ENCODE measurements around the gene DAGLB.
"Not testable (repeated sequence)": the region's sequence is repeated elsewhere in the genome, so short reads cannot be mapped to it uniquely, and the experiment has no call there.

The DAGLB gene

DNA sequence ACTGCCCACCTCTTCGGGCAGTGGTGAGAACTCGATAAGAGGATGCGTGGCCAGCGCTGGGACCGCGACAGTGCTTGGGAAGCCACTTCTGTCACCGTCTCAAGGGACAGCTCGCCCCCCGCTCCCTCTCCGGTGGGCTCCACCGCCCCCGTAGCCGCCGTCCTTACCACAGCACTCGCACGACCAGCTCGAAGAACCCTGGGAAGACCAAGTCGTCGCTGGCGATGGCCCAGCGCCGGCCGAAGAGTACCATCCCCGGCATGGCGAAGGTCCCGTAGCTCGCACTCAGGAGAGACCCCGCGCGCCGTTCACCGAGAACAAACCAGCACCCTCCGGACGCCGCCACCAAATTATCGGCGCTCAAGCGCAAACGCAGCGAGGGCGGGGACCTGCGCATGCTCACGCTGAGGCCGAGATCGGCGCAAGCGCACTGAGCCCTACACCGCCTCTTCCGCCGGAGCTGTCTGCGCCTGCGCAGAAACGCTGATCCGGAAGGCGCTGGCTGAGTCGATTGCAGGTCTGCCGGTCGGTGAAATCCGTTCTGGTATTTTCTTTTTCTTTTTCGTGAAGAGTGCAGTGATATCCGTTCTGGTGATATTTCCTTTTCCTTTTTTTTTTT, at the start of gene DAGLB:
Gene DAGLB, minus strand, starts transcription at position 374 of the 619 bp plus-strand sequence. Its CDS starts 112 bp downstream, at position 262.
- DNase-seq (ENCODE audit: low read depth): peak; percentile 97

GRCh38 chr7:6497637-6497905, 49.8 kb upstream of the DAGLB start:
- DNase-seq (ENCODE audit: low read depth): no peak

- DNase-seq (ENCODE audit: low read depth): no peak
These were observed 49.3 kb upstream of the DAGLB start for GRCh38 chr7:6496842-6497636.

DNA sequence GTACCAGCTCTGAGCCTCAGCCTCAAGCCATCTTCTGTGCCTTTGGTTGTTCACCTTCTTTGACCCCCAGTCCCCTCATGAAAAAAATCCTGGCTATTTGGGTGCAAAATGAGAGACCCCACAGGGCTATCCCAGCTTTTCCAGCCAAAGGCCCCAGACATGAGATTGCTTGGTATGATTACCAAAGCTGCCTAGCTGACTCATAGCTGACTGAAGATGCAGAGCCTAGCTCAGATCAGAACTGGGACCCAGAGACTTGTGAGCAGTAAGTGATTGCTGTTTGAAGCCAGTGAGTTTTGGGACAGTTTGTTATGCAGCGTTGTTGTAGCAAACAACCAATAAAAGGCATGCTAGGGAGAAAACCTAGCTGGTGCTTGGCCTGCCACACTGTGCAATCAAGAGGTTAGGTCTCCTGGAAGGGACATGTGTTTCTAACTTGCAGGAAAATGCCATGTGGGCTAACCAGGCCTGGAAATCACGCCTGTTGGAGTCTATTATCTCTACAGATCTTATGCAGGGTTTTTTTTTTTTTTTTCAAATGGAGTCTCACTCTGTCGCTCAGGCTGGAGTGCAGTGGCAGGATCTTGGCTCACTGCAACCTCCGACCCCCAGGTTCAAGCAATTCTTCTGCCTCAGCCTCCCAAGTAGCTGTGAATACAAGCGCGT, 48.0 kb upstream of the DAGLB start:
- no peak for DNase-seq (ENCODE audit: low read depth)

DNA sequence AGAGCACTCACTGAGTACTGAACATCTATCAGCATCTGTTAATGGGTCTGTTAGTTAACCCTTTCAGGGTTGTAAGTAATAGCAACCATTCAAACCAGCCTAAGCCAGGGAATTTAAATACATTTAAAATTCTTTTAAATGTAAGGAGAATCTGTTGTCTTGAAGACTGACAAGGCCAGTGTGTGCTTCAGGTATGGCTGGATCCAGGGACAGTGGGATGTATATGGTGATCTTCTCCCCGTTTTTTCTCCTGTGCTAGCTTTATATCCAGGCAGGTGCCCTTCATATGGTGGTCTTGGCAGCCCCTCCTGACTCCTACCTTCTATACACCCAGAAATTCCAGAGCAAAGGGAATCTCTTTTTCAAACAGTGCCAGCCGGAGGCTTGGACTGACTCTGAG, 46.6 kb upstream of the DAGLB start:
- DNase-seq (ENCODE audit: low read depth): no peak

DNA sequence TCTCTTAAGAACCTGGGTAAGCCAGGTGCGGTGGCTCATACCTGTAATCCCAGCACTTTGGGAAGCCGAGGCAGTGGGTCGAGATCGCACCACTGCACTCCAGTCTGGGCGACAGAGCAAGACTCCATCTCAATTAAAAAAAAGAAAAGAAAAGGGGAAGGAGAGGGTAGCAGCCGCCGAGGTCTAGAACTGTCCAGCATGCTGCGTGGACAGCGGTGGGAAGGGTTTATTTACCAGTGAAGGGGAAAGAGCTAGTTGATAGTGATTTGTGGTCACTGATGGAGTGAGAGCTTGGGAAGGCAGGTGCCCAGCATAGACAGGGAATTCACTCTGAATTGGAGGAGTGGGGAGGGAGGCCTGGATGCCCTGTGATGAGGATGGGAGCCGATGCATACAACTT, 43.4 kb upstream of the DAGLB start:
- DNase-seq (ENCODE audit: low read depth): no peak

- no peak for DNase-seq (ENCODE audit: low read depth)
These were observed 41.9 kb upstream of the DAGLB start for GRCh38 chr7:6489612-6490011.

DNA sequence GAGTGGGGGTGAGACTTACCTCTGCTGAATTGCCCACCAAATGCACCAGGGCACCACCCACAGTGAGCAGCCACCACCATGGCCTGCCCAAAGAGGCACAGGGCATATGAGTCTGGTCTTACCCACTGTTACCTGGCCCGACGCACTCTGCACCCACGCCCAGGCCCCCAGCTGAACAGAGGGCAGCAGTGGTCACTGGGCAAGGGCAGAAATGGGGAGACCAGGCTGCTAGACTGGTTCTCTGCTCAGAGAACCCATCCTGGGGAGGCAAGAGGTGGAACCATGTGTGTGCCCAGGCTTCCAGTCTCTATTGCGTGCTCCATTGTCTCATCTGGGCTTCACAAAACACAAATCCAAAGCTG, 39.4 kb upstream of the DAGLB start:
- no peak for DNase-seq (ENCODE audit: low read depth)

- no peak for DNase-seq (ENCODE audit: low read depth)
These were observed 38.9 kb upstream of the DAGLB start for GRCh38 chr7:6486438-6487183.

DNA sequence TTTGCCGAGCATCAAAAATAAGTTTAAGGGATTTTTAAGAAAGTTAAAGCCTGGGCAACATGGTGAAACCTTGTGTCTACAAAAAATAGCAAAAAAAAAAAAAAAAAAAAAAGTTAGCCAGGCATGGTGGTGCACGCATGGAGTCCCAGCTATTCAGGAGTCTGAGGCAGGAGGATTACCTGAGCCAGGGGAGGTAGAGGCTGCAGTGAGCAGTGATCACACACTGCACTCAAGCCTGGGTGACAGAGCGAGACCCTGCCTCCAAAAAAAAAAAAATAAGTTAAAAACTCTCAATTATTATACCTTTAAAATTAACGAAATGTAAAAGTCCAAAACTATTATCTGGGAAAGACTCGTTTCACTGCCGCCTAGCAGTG, 35.0 kb upstream of the DAGLB start:
- DNase-seq (ENCODE audit: low read depth): no peak

GRCh38 chr7:6482307-6482706, 34.6 kb upstream of the DAGLB start:
- DNase-seq (ENCODE audit: low read depth): no peak

DNA sequence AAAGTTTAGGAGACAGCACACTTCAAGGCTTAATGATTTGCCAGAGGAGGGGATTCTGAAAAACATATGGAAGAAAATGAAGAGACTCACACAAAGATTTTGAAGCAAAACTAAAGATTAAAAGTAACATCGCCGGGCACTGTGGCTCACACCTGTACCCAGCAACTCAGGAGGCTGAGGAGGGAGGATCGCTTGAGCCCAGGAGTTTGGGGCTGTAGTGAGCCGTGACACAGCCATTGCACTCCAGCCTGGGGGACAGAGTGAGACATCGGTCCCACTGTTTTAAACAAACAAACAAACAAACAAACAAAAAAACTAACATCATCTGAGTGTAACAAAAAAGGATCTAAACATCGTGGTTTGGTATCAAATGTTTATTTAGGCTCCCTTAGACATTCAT, 33.7 kb upstream of the DAGLB start:
- DNase-seq (ENCODE audit: low read depth): no peak

DNA sequence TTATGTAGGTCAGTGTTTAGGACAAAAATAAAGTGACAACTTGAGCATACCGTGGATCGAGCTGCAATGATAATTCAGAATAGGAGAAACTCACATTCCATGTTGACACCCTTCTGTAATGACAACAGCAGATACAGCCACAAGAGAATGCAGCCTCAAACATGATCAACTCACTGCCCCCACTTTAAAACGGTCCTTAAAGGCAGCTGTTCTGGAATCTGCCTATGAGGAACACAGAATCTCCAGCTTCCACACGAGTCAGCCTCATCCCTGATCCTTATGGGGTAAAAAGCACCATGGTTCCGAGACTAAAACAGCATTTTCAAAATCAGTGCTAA, 32.5 kb upstream of the DAGLB start:
- no peak for DNase-seq (ENCODE audit: low read depth)

GRCh38 chr7:6479067-6479466, 31.3 kb upstream of the DAGLB start:
- no peak for DNase-seq (ENCODE audit: low read depth)

GRCh38 chr7:6478186-6478585, 30.4 kb upstream of the DAGLB start:
- no peak for DNase-seq (ENCODE audit: low read depth)

GRCh38 chr7:6477318-6477660, 29.5 kb upstream of the DAGLB start:
- no peak for DNase-seq (ENCODE audit: low read depth)

DNA sequence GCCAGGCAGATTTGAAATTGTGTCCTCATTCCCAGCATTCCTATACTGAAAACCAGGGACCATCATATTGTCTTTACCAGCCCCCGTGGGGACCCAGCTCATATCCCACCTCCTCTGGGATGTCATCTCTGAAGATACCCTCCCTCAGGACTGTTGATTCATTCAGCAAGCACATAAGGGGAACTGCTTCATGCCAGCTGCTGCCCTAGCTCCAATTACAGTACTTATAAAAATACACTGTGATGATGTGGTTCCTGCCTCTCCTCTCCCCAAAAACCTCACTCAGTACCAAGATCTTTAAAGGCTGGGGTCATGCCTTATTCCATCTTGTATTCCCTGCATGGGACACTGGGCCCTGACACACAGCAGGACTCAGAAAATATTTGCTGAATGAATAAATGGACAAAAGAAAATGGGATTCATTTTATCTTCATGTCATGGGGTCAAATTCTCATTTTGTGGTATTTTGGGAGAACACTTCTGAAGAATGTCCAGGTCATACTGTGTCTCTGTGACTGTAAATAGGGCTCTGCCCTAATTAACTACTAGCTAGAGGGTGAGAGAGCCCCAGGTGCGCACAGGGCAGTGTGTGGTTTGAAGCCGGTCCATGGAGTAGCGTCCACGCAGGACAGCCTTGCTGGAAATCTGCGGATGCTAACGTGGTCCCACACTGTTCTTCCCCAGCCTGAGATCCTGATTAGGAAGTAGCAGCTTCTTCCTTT, 29.0 kb upstream of the DAGLB start:
- no peak for DNase-seq (ENCODE audit: low read depth)

DNA sequence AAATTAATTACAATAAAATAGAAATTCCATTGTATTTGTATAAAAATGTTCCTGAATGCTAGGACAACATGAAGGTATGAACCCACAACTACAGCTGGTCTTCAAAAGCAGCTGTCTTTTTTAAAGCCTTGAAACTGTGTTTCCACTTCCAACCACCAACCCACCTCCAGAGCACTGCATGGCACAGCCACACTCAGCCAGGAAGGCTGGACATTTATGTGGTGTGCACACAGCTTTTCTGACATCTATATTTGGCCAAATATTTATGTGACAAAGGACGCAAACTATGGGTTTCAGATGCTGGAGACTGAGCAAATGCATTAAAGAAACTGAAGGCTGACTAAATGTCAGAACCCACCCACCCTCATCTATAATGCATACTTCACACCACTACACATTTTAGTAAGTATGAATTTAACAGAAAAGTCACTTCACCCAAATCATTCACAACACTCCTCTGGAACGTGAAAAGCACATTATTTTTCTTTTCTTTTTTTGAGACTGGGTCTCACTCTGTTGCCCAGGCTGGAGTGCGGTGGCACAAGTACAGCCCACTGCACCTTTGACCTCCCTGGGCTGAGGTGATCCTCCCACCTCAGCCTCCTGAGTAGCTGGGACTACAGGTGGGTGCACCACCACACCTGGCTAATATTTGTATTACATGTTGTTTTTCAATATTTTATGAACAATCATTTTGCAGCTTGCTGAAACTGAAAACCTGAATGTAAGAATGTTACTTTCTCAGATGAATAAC, 27.9 kb upstream of the DAGLB start:
- no peak for DNase-seq (ENCODE audit: low read depth)

GRCh38 chr7:6465862-6466261, 18.1 kb upstream of the DAGLB start:
- no peak for DNase-seq (ENCODE audit: low read depth)

- not testable (repeated sequence) for DNase-seq (ENCODE audit: low read depth)
These were observed 15.9 kb upstream of the DAGLB start for GRCh38 chr7:6463609-6464008.

GRCh38 chr7:6461946-6462550, 14.3 kb upstream of the DAGLB start:
- DNase-seq (ENCODE audit: low read depth): no peak
